MM.1S (cell line): ENCODE results near the gene CACNA1C.

Experiments used
- DNase-seq: peaks from one replicate; pipeline ENCODE4 v3.0.0-alpha.2; 2015
- H2AFZ ChIP-seq: fragments of 300-600 bp; sonication (generic); 2 replicates; pipeline ENCODE4 v1.6.0; 2016; ENCODE audit warnings: antibody characterized with exemption, low read length
- H3F3A ChIP-seq: fragments of 300-600 bp; sonication (generic); 2 replicates; pipeline ENCODE4 v1.6.1; 2016; ENCODE audit warnings: mild to moderate bottlenecking, antibody characterized with exemption, low read length, moderate library complexity, mixed read lengths; ENCODE audit not compliant: insufficient read depth
- H3K27ac ChIP-seq: fragments of 300-600 bp; sonication (generic); 2 replicates; pipeline ENCODE4 v1.5.1; 2016; ENCODE audit warnings: mild to moderate bottlenecking, low read length
- H3K27me3 ChIP-seq: fragments of 300-600 bp; sonication (generic); replicated peaks from 2 replicates; pipeline ENCODE4 v1.6.0; 2016; ENCODE audit warnings: low read length; ENCODE audit not compliant: insufficient read depth
- H3K36me3 ChIP-seq: fragments of 300-600 bp; sonication (generic); replicated peaks from 2 replicates; pipeline ENCODE4 v1.6.1; 2016; ENCODE audit warnings: mild to moderate bottlenecking, low read length, mixed read lengths; ENCODE audit not compliant: insufficient read depth
- H3K4me1 ChIP-seq: fragments of 300-600 bp; sonication (generic); 2 replicates; pipeline ENCODE4 v1.6.1; 2016; ENCODE audit warnings: low read length, mixed read lengths
- H3K4me2 ChIP-seq: fragments of 300-600 bp; sonication (generic); 2 replicates; pipeline ENCODE4 v1.6.0; 2016; ENCODE audit warnings: low read depth, low read length
- H3K4me3 ChIP-seq: fragments of 300-600 bp; sonication (generic); 2 replicates; pipeline ENCODE4 v1.5.1; 2016; ENCODE audit warnings: low read length, mixed read lengths
- H3K79me2 ChIP-seq: fragments of 300-600 bp; sonication (generic); 2 replicates; pipeline ENCODE4 v1.6.1; 2016; ENCODE audit warnings: mixed run types, low read length, mixed read lengths
- H3K9ac ChIP-seq: fragments of 300-600 bp; sonication (generic); 2 replicates; pipeline ENCODE4 v1.6.1; 2016; ENCODE audit warnings: low read length, mixed read lengths
- H3K9me2 ChIP-seq: fragments of 300-600 bp; sonication (generic); replicated peaks from 2 replicates; pipeline ENCODE4 v1.6.1; 2016; ENCODE audit warnings: mild to moderate bottlenecking, low read length, mixed read lengths; ENCODE audit not compliant: insufficient read depth
- H3K9me3 ChIP-seq: fragments of 300-600 bp; sonication (generic); replicated peaks from 2 replicates; pipeline ENCODE4 v1.6.1; 2016; ENCODE audit warnings: mild to moderate bottlenecking, low read length, mixed read lengths; ENCODE audit not compliant: insufficient read depth
- H4K20me1 ChIP-seq: fragments of 300-600 bp; sonication (generic); 2 replicates; pipeline ENCODE4 v1.6.1; 2016; ENCODE audit warnings: mild to moderate bottlenecking, low read length, moderate library complexity, mixed read lengths; ENCODE audit not compliant: insufficient read depth
- CTCF ChIP-seq: fragments of 300-600 bp; sonication (generic); IDR thresholded peaks from 2 replicates; pipeline ENCODE4 v1.5.1; 2016; ENCODE audit warnings: antibody characterized with exemption, low read length, mixed read lengths
- EZH2 ChIP-seq: fragments of 300-600 bp; sonication (generic); optimal IDR thresholded peaks from 2 replicates; pipeline ENCODE3; 2017; ENCODE audit warnings: low read depth, mild to moderate bottlenecking, antibody characterized with exemption, low read length, mixed read lengths
- EZH2phosphoT487 ChIP-seq: fragments of 300-600 bp; sonication (generic); IDR thresholded peaks from 2 replicates; pipeline ENCODE4 v1.6.1; 2018; ENCODE audit warnings: antibody characterized with exemption, low read length

The CACNA1C gene

GRCh38 chr12:2161473-2161872, 108.7 kb downstream of the CACNA1C start:
- Histone ChIP-seq H3K27ac (no peak overlapping the region), H3K27me3 (no peaks in the 10 kb centered on the region), H3K4me2 (no peak overlapping the region), H3K9me3 (no peaks in the 10 kb centered on the region), H3F3A (no peaks in the 10 kb centered on the region), H4K20me1 (no peaks in the 10 kb centered on the region), H3K9ac (no peak overlapping the region), H2AFZ (no peak overlapping the region), H3K4me1 (no peaks in the 10 kb centered on the region), H3K4me3 (no peak overlapping the region), H3K79me2 (no peaks in the 10 kb centered on the region), H3K36me3 (no peaks in the 10 kb centered on the region), H3K9me2 (no peaks in the 10 kb centered on the region)
- DNase-seq: no peak
- TF ChIP-seq EZH2: no peak
- TF ChIP-seq EZH2phosphoT487: no peak
- no peak for TF ChIP-seq CTCF

- H3K9ac ChIP-seq: no peak overlapping the region
- no peaks in the 10 kb centered on the region for H3K9me3 ChIP-seq
- no peaks in the 10 kb centered on the region for H3K4me1 ChIP-seq
- no peak overlapping the region for H3K4me3 ChIP-seq
- TF ChIP-seq EZH2phosphoT487 (no peak), CTCF (no peak), EZH2 (no peak)
- DNase-seq: no peak
- no peak overlapping the region for H3K4me2 ChIP-seq
- no peaks in the 10 kb centered on the region for H3K27me3 ChIP-seq
- no peak overlapping the region for H3K27ac ChIP-seq
- H3K9me2 ChIP-seq: no peaks in the 10 kb centered on the region
- no peak overlapping the region for H2AFZ ChIP-seq
- H4K20me1 ChIP-seq: no peaks in the 10 kb centered on the region
- no peaks in the 10 kb centered on the region for H3F3A ChIP-seq
- H3K79me2 ChIP-seq: no peaks in the 10 kb centered on the region
- no peaks in the 10 kb centered on the region for H3K36me3 ChIP-seq
Measured at GRCh38 chr12:2163177-2163941, 110.6 kb downstream of the CACNA1C start.

GRCh38 chr12:2165021-2165420, 112.2 kb downstream of the CACNA1C start:
- no peak overlapping the region for H3K9ac ChIP-seq
- no peaks in the 10 kb centered on the region for H3K4me1 ChIP-seq
- no peak overlapping the region for H3K4me2 ChIP-seq
- H3K9me3 ChIP-seq: no peaks in the 10 kb centered on the region
- no peaks in the 10 kb centered on the region for H3K27me3 ChIP-seq
- H2AFZ ChIP-seq: no peak overlapping the region
- H3K79me2 ChIP-seq: no peaks in the 10 kb centered on the region
- H3K9me2 ChIP-seq: no peaks in the 10 kb centered on the region
- H3K27ac ChIP-seq: no peak overlapping the region
- H3K36me3 ChIP-seq: no peaks in the 10 kb centered on the region
- no peak overlapping the region for H3K4me3 ChIP-seq
- H4K20me1 ChIP-seq: no peaks in the 10 kb centered on the region
- no peak for DNase-seq
- TF ChIP-seq CTCF: no peak
- no peak for TF ChIP-seq EZH2
- TF ChIP-seq EZH2phosphoT487: no peak
- no peaks in the 10 kb centered on the region for H3F3A ChIP-seq
